Right atrium auricular region (tissue), 2 donors: ENCODE measurements around the gene BSG. TPM values are rescaled to one million over a fixed set of nuclear protein-coding genes. Genes with fewer than 3 reads are reported as not detected.
A peak's percentile ranks its signal among the peaks of the same experiment; 100 is the strongest.

Source experiments
- DNase-seq: peaks from one replicate; pipeline ENCODE4 v3.0.0-alpha.2; 2019; ENCODE audit warnings: low spot score
- H3K27ac ChIP-seq, 2 donors: fragments of 200-600 bp; sonication (generic); 1 replicate in 1 of 2; 2 replicates in 1 of 2; pipeline ENCODE4 v1.5.1; 2016 to 2019
- H3K27me3 ChIP-seq, 2 donors: fragments of 200-600 bp; sonication (generic); one replicate each; pipeline versions ENCODE4 v1.5.1 to v1.6.0; 2017 to 2019
- H3K36me3 ChIP-seq: fragments of 200-600 bp; sonication (generic); one replicate; pipeline ENCODE4 v1.5.1; 2016
- H3K4me1 ChIP-seq, 2 donors: fragments of 200-600 bp; sonication (generic); one replicate each; pipeline versions ENCODE4 v1.5.1 to v1.6.0; 2017 to 2019
- H3K4me3 ChIP-seq, 2 donors: fragments of 200-600 bp; sonication (generic); 1 replicate in 1 of 2; 2 replicates in 1 of 2; pipeline ENCODE4 v1.5.1; 2017 to 2019; ENCODE audit warnings: mild to moderate bottlenecking in 1 of 2, moderate library complexity in 1 of 2
- H3K9me3 ChIP-seq, 2 donors: fragments of 200-600 bp; sonication (generic); one replicate each; pipeline ENCODE4 v1.5.1; 2019
- total RNA-seq, 2 donors: library from RNA; depleted of rRNA; stranded (reverse); fragments of >200 nt; gene quantifications; one replicate each; pipeline ENCODE4 v1.1.0, GENCODE V29; 2016
- TF ChIP-seq, protein P1 (sequence below), 2 donors: fragments of 200-600 bp; sonication (generic); IDR thresholded peaks; one replicate each; pipeline ENCODE4 v1.5.1; 2019; ENCODE audit warnings: antibody characterized with exemption in 2 of 2

The BSG gene
- total RNA-seq, 2 donors from 2014 or later: 1,033 to 1,569 TPM

DNA sequence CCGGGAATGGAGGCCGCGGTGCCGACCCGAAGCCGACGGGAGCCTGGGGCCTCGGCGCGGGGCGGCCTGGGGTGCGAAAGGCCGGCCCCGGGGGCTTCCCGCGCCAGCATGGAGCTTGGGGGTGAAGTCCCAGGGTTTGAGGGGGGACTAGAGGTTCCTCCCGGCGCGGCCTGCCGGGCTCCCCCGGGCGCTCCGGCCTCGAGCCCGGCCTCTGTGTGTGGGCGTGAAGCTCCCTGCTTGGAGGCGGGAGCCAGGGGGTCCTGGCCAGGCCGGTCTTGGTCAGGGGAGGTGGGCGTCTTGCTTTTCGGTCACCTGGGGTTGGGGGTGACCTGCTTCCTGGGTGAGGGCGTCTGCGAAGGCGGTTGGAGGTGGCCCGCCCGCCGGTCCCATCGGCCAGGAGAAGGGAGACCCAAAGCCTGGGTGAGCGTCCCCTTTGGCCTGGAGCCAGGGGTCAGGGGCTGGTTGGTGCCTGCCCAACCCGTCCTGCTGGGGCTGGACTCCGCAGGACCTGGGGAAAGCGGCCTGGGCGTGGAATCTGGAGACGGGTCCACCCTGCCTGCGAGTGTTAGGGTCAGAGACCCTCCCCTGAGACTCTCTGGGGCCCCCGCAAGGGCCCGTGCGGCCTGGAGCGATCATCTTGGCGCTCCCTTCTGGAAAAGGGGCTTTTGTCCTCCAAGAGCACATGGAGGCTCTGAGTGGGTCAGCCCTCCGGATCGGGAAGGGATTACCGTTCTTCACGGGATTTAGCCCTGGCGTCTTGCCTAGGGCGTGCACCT is 535 bp downstream of the BSG start:
- H3K36me3 ChIP-seq: peaks cover 4% of the 10 kb centered on the region
- H3K9me3 ChIP-seq: no peaks in the 10 kb centered on the region
- TF ChIP-seq, protein P1, sequence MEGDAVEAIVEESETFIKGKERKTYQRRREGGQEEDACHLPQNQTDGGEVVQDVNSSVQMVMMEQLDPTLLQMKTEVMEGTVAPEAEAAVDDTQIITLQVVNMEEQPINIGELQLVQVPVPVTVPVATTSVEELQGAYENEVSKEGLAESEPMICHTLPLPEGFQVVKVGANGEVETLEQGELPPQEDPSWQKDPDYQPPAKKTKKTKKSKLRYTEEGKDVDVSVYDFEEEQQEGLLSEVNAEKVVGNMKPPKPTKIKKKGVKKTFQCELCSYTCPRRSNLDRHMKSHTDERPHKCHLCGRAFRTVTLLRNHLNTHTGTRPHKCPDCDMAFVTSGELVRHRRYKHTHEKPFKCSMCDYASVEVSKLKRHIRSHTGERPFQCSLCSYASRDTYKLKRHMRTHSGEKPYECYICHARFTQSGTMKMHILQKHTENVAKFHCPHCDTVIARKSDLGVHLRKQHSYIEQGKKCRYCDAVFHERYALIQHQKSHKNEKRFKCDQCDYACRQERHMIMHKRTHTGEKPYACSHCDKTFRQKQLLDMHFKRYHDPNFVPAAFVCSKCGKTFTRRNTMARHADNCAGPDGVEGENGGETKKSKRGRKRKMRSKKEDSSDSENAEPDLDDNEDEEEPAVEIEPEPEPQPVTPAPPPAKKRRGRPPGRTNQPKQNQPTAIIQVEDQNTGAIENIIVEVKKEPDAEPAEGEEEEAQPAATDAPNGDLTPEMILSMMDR (IDR thresholded peaks at IDR 0.05): no peak
- DNase-seq: no peak
- H3K4me3 ChIP-seq: peak overlapping the region; percentile 98 to 99
- peak overlapping the region; percentile 96 to 97 for H3K27ac ChIP-seq
- H3K4me1 ChIP-seq: peaks cover 0 to 60% of the 10 kb centered on the region in 2 donors
- H3K27me3 ChIP-seq: no peaks in the 10 kb centered on the region

DNA sequence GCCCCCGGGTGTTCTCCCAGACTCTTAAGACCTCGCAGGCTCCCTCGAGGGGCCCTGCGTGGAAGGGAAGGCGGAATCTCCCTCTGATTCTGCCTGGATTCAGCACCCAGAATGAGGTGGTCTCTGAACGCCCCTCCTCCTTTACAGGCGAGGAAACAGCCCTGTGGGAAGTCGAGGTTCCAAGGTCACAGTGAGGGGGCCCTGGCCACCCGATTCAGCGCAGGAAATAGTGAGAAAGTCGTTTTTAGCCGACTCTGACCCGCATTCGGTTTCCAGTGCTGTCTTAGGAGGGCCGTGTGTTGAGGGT is 1.1 kb downstream of the BSG start:
- Histone ChIP-seq H3K9me3 (no peaks in the 10 kb centered on the region), H3K27ac (peak overlapping the region; percentile 96 to 97), H3K4me3 (peak overlapping the region; percentile 98 to 99), H3K36me3 (peaks cover 9% of the 10 kb centered on the region), H3K4me1 (peaks cover 0 to 66% of the 10 kb centered on the region in 2 donors), H3K27me3 (no peaks in the 10 kb centered on the region)
- DNase-seq: no peak
- TF ChIP-seq, protein P1 (IDR thresholded peaks at IDR 0.05): no peak

DNA sequence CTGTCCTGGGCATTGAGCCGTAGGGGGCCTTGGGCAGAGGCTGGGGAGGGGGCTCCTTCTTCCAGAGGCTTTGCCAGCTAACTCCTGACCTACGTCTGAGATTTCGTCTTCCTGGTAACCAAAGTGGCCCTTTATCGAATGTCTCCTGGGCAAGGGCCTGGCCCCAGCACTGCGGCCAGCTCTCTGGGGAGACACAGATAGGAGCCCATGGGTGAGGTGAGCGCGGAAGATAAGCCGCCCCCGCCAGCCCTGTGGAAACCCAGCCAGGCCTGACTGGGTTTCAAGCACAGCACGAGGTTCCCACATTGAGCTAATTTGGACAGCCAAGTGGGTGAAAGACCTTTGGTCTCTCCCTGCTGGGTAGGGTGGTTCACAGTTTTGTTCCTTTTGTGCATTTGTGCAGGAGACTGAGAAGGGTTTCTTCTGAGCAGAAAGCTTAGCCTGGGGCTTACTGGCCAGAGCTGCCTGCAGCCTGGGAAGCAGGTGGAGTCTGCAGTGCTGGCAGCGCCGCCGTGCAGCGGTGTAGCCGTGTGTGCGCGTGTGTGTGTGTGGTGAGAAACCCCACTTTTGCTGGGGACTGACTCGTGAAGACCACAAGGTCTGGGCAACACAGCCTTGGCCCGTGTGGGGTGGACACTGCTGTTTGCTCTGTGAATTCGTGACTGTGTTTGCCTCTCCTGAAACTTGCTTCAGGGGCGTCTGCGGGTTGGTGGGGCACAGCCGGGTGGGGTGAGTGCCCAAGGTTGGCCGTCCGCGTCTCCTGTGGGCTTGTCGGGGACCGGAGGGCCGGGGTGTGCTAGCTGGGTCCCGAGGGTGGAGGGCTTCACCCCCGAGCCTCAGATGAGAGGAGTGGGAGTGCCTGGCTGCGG is 2.5 kb downstream of the BSG start:
- H3K9me3 ChIP-seq: no peaks in the 10 kb centered on the region
- H3K4me1 ChIP-seq: peaks cover 0 to 76% of the 10 kb centered on the region in 2 donors
- TF ChIP-seq, protein P1 (IDR thresholded peaks at IDR 0.05): no peak
- no peak for DNase-seq
- peak overlapping the region; percentile 34 to 98 for H3K4me3 ChIP-seq
- H3K27ac ChIP-seq: peak overlapping the region; percentile 96 to 97
- H3K36me3 ChIP-seq: peaks cover 17% of the 10 kb centered on the region
- no peaks in the 10 kb centered on the region for H3K27me3 ChIP-seq

DNA sequence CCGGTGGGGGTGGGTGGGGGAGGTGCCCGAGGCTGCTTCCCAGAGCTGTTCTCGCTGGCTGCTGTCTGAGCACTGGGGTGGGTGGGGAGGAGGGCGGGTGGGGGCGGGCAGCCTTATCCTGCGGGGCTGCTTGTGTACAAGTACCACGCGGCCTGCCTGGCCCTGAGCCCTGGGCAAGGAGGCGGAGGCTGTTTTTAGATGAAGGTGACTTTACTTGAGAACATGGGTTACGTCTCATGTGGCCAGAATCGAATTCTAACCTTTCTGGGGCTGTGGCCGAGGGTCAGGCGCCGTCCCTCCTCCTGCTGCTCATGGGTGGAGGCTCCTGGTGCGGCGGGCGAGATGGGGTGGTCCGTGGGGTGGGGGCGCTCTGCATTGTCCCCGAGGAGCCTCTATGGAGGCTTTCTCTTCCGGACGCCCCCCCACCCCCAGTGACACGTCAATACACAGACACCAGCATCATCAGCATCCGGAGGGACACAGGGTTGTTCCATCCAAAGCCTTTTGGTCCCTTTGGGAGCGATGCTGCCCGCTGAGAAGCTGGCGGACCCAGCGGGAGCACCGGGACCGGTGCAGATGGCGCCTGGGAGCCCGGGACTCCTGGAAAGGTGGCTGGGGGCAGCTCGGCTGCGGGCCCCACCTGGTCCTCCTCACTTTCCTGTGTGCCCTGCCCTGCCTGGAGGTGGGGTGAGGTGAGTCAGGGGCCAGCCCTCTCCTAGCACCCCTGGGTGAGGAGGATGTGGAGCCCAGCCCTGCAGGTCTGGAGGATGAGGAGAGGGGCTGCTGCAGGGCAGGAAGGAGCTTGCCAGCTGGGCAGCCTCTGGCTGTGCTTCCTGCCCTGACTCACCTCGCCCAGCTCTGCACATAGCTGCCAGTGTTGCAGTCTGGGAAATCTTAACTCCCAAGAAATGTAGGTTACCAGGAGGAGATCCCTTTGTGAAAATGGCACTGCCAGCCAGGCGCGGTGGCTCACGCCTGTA is 3.4 kb downstream of the BSG start:
- TF ChIP-seq, protein P1 (IDR thresholded peaks at IDR 0.05): no peak
- peaks cover 25% of the 10 kb centered on the region for H3K36me3 ChIP-seq
- H3K4me3 ChIP-seq: peak overlapping the region; percentile 34 to 98
- DNase-seq: peak; percentile 75
- peaks cover 0 to 79% of the 10 kb centered on the region in 2 donors for H3K4me1 ChIP-seq
- no peaks in the 10 kb centered on the region for H3K9me3 ChIP-seq
- H3K27ac ChIP-seq: peak overlapping the region; percentile 96 to 97
- no peaks in the 10 kb centered on the region for H3K27me3 ChIP-seq

DNA sequence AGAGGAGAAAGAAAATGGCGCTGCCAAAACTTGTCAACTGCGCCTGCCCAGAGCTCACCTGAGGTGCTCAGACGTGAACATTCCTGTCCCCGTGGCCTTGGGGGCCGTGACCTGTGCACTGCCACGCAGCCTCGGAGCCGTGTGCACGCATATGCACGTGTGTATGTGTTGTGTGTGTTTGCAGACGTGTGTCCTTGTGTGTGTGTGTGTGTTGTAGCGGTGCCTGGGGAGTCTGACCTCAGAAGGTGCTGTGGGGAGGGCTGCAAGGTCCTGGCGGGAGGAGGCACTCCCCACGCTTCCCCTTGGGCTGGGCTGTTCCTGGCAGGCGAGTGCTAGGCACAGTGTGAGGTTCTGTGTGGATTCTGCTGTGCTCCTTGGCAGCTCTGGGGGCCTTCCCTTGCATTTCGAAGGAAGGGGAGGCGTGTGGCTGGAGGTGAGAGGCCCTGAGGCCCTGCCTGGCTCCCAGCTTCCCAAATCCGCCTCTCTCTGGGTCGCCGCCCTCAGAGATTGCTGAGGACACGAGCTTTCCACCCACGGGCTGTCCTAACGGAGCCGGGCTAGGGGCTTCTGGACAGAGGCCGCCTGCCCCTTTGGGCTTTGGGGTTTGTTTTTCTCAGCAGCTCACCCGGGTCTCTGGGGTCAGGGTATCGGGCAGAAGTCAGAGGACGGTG is 4.5 kb downstream of the BSG start:
- Histone ChIP-seq H3K36me3 (peaks cover 36% of the 10 kb centered on the region), H3K27me3 (no peaks in the 10 kb centered on the region), H3K9me3 (no peaks in the 10 kb centered on the region), H3K4me3 (peak overlapping the region in 1 of 2 donors; percentile 98), H3K27ac (peak overlapping the region; percentile 96 to 97), H3K4me1 (peaks cover 0 to 76% of the 10 kb centered on the region in 2 donors)
- DNase-seq: no peak
- TF ChIP-seq, protein P1 (IDR thresholded peaks at IDR 0.05): no peak
